PC-3 (cell line): ENCODE measurements around the gene CACHD1. TPM values are rescaled to one million over a fixed set of nuclear protein-coding genes. Genes with fewer than 3 reads are reported as not detected.

Source experiments
- ATAC-seq: fragments of 200-7000 bp; cut with Tn5 transposase; 2 replicates; pipeline ENCODE4 v1.9.1; 2020; ENCODE audit warnings: mild to moderate bottlenecking, moderate library complexity
- BruUV-seq: library from RNA; stranded (reverse); fragments of 400-500 nt; replicated peaks from 2 replicates; lab custom pipeline; 2021; lab: Mats Ljungman, UMichigan
- CTCF ChIA-PET: fragments of 300-600 bp; sonication (Branson Sonifier 250); formaldehyde crosslinking; loops from one replicate; lab custom pipeline; 2022; ENCODE audit warnings: antibody characterized with exemption; lab: Charles Lee
- POLR2A ChIA-PET: fragments of 300-600 bp; sonication (Branson Sonifier 250); formaldehyde crosslinking; loops from one replicate; lab custom pipeline; 2022; ENCODE audit warnings: antibody characterized with exemption; ENCODE audit not compliant: unreplicated experiment; lab: Charles Lee
- DNase-seq: peaks from one replicate; pipeline ENCODE4 v3.0.0-alpha.2; 2015
- H2AFZ ChIP-seq: fragments of 300-600 bp; sonication (generic); 2 replicates; pipeline ENCODE4 v1.6.0; 2016; ENCODE audit warnings: antibody characterized with exemption, low read length
- H3F3A ChIP-seq: fragments of 300-600 bp; sonication (generic); one replicate; pipeline ENCODE4 v1.6.0; 2017; ENCODE audit warnings: antibody characterized with exemption, low read length, control low read depth, mild to moderate bottlenecking; ENCODE audit not compliant: unreplicated experiment
- H3K27ac ChIP-seq: fragments of 300-600 bp; sonication (generic); 2 replicates; pipeline ENCODE4 v1.5.1; 2016; ENCODE audit warnings: mild to moderate bottlenecking, low read length
- H3K27me3 ChIP-seq: fragments of 300-600 bp; sonication (generic); 2 replicates; pipeline ENCODE4 v1.6.1; 2016; ENCODE audit warnings: low read length, mixed read lengths
- H3K36me3 ChIP-seq: fragments of 300-600 bp; sonication (generic); 2 replicates; pipeline ENCODE4 v1.6.1; 2016; ENCODE audit warnings: low read depth, mixed run types, low read length, mixed read lengths
- H3K4me1 ChIP-seq: fragments of 300-600 bp; sonication (generic); 2 replicates; pipeline ENCODE4 v1.5.1; 2016; ENCODE audit warnings: low read length; ENCODE audit not compliant: insufficient read depth
- H3K4me2 ChIP-seq: fragments of 300-600 bp; sonication (generic); 2 replicates; pipeline ENCODE4 v1.6.0; 2016; ENCODE audit warnings: low read length
- H3K4me3 ChIP-seq: fragments of 300-600 bp; sonication (generic); 2 replicates; pipeline ENCODE4 v1.5.1; 2016; ENCODE audit warnings: mild to moderate bottlenecking, low read length, mixed read lengths
- H3K79me2 ChIP-seq: fragments of 300-600 bp; sonication (generic); 2 replicates; pipeline ENCODE4 v1.6.1; 2017; ENCODE audit warnings: low read length, mixed read lengths
- H3K9ac ChIP-seq: fragments of 300-600 bp; sonication (generic); 2 replicates; pipeline ENCODE4 v1.6.0; 2016; ENCODE audit warnings: mild to moderate bottlenecking, low read length
- H3K9me2 ChIP-seq: fragments of 300-600 bp; sonication (generic); replicated peaks from 2 replicates; pipeline ENCODE4 v1.6.1; 2016; ENCODE audit warnings: mixed run types, low read length, mixed read lengths
- H3K9me3 ChIP-seq: fragments of 300-600 bp; sonication (generic); 2 replicates; pipeline ENCODE4 v1.6.1; 2016; ENCODE audit warnings: low read length, mixed read lengths
- H4K20me1 ChIP-seq: fragments of 300-600 bp; sonication (generic); 2 replicates; pipeline ENCODE4 v1.6.1; 2016; ENCODE audit warnings: low read length, mixed read lengths
- EZH2 ChIP-seq: fragments of 300-600 bp; sonication (generic); IDR thresholded peaks from one replicate; pipeline ENCODE4 v1.6.1; 2017; ENCODE audit warnings: antibody characterized with exemption, mild to moderate bottlenecking, low read length; ENCODE audit not compliant: unreplicated experiment
- EZH2phosphoT487 ChIP-seq: fragments of 300-600 bp; sonication (generic); IDR thresholded peaks from 2 replicates; pipeline ENCODE4 v1.6.1; 2018; ENCODE audit warnings: mild to moderate bottlenecking, antibody characterized with exemption, low read length, borderline replicate concordance
- intact Hi-C: fragments of 100-400 bp; cut with micrococcal nuclease; formaldehyde crosslinking; loops from 2 replicates; pipeline ENCODE4 v1.9.0; 2023
- total RNA-seq: library from RNA; depleted of rRNA; stranded (reverse); fragments of >200 nt; gene quantifications from 2 replicates; pipeline ENCODE4 v1.2.3, GENCODE V29; 2014
- TF ChIP-seq, protein P1 (sequence below): fragments of 300-600 bp; sonication (generic); conservative IDR thresholded peaks from 2 replicates; pipeline ENCODE4 v1.5.1; 2017; ENCODE audit warnings: antibody characterized with exemption, low read depth, mild to moderate bottlenecking, low read length

Gene CACHD1
- total RNA-seq, 1 experiment from 2014 or later = 6.6 TPM

DNA sequence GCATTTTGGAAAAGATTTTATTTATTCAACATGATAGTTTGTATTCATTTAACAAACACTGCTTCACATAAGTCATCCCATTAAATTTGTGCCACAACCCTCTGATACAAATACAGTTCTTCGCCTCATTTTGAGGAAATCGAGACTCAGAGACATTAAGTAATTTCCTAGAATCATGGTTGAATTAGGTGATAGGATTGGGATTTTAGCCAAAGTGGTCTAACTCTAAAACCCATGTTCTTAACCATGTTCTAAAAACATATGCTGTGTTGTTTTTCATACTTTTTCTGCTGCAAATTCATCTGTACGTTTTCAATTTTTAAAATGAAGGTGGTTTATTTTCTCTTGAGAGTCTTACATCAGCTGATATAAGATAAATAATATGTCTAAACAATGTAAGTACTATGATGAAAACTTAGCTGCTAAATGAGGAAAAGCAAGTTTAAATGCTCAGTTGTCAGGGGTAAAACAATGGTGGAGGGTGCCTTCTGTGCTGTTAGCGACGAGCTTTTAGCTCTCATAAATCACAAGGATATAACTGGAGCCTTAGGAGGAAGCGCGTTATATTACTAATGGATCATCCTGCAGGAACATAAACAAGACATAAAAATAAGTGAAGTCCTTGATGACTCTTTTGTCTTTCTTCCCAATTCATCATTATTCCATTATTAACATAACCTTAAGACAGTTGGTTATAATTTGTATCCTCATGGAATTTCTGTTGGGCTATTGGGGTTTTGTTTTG is 97.7 kb downstream of the CACHD1 start:
- POLR2A ChIA-PET = interaction anchor here (0.5 kb wide), 1 partner anchor 199 kb away, joined by 4 read pairs; no protein-coding TSS in a partner anchor
- TF ChIP-seq EZH2 = no peak
- no peak for TF ChIP-seq EZH2phosphoT487
- TF ChIP-seq, protein P1, sequence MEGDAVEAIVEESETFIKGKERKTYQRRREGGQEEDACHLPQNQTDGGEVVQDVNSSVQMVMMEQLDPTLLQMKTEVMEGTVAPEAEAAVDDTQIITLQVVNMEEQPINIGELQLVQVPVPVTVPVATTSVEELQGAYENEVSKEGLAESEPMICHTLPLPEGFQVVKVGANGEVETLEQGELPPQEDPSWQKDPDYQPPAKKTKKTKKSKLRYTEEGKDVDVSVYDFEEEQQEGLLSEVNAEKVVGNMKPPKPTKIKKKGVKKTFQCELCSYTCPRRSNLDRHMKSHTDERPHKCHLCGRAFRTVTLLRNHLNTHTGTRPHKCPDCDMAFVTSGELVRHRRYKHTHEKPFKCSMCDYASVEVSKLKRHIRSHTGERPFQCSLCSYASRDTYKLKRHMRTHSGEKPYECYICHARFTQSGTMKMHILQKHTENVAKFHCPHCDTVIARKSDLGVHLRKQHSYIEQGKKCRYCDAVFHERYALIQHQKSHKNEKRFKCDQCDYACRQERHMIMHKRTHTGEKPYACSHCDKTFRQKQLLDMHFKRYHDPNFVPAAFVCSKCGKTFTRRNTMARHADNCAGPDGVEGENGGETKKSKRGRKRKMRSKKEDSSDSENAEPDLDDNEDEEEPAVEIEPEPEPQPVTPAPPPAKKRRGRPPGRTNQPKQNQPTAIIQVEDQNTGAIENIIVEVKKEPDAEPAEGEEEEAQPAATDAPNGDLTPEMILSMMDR = no peak
- no TSS peak for BruUV-seq

DNA sequence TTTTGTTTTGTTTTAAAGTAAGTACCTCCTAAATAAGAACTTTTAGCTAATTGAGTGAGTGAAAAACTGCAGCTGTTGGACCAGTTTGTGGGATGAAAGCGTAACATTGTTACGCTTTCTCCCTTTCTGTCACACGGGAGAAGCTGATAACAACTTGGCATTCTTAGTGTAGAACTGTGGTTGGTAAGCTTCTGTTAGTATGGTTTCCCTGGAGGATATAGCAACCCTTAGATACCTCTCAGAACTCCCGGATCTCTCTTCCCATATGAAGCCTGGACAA is 98.2 kb downstream of the CACHD1 start:
- DNase-seq (no peak), ATAC-seq (no peak)
- H4K20me1 ChIP-seq = no peaks in the 10 kb centered on the region
- POLR2A ChIA-PET = interaction anchor here (0.5 kb wide), 1 partner anchor 199 kb away, joined by 4 read pairs; no protein-coding TSS in a partner anchor
- H2AFZ ChIP-seq = no peak overlapping the region
- no peaks in the 10 kb centered on the region for H3K79me2 ChIP-seq
- H3K27ac ChIP-seq = no peak overlapping the region
- H3K27me3 ChIP-seq = no peaks in the 10 kb centered on the region
- TF ChIP-seq EZH2 = no peak
- TF ChIP-seq, protein P1 = no peak
- no peak for TF ChIP-seq EZH2phosphoT487
- H3F3A ChIP-seq = no peaks in the 10 kb centered on the region
- H3K9me2 ChIP-seq = no peaks in the 10 kb centered on the region
- CTCF ChIA-PET = interaction anchor here (0.5 kb wide), 1 partner anchor 115 kb away, joined by 3 read pairs; no protein-coding TSS in a partner anchor
- no peaks in the 10 kb centered on the region for H3K9me3 ChIP-seq
- H3K4me1 ChIP-seq = no peaks in the 10 kb centered on the region
- BruUV-seq = no TSS peak
- no peaks in the 10 kb centered on the region for H3K36me3 ChIP-seq
- intact Hi-C loops = no loop called here
- no peak overlapping the region for H3K9ac ChIP-seq
- H3K4me2 ChIP-seq = no peak overlapping the region
- no peak overlapping the region for H3K4me3 ChIP-seq

More for the DNA sequence above, 97.7 kb downstream of the CACHD1 start:
- H3K79me2 ChIP-seq = no peaks in the 10 kb centered on the region
- H2AFZ ChIP-seq = no peak overlapping the region
- CTCF ChIA-PET = interaction anchor here (0.5 kb wide), 1 partner anchor 116 kb away, joined by 3 read pairs; no protein-coding TSS in a partner anchor
- H3K27ac ChIP-seq = no peak overlapping the region
- ATAC-seq (no peak), DNase-seq (no peak)
- no peaks in the 10 kb centered on the region for H4K20me1 ChIP-seq
- no peak overlapping the region for H3K9ac ChIP-seq
- no peaks in the 10 kb centered on the region for H3K36me3 ChIP-seq
- H3K4me3 ChIP-seq = no peak overlapping the region
- H3K9me2 ChIP-seq = no peaks in the 10 kb centered on the region
- H3K4me2 ChIP-seq = no peak overlapping the region
- H3K27me3 ChIP-seq = no peaks in the 10 kb centered on the region
- H3K9me3 ChIP-seq = no peaks in the 10 kb centered on the region
- intact Hi-C loops = no loop called here
- no peaks in the 10 kb centered on the region for H3F3A ChIP-seq
- no peaks in the 10 kb centered on the region for H3K4me1 ChIP-seq

DNA sequence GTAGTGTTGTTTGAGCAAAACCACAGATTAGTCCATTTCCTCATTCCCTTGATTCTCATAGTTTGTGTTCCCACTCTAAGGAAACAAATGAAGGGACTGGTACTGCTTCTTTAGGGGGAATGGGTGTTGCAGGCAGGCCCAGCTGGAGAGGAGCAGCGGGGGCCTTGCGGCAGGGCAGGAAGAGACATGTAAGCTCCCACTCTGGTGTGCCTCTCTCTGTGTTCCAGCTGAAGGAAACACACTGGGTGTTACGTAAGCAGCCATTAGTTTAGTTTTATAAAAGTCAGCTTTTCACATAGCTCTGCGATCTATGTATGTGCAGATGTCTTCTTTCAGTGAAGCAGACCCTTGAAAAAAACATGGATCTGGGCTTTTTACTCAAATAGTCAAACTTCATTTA is 99.5 kb downstream of the CACHD1 start:
- Histone ChIP-seq H3K4me3 (no peak overlapping the region), H4K20me1 (no peaks in the 10 kb centered on the region), H3K9me2 (no peaks in the 10 kb centered on the region), H3K79me2 (no peaks in the 10 kb centered on the region), H3K4me1 (no peaks in the 10 kb centered on the region), H2AFZ (no peak overlapping the region), H3K27ac (no peak overlapping the region), H3K27me3 (no peaks in the 10 kb centered on the region), H3K36me3 (no peaks in the 10 kb centered on the region), H3K9ac (no peak overlapping the region), H3K9me3 (no peaks in the 10 kb centered on the region), H3F3A (no peaks in the 10 kb centered on the region), H3K4me2 (no peak overlapping the region)
- no TSS peak for BruUV-seq
- CTCF ChIA-PET = no interaction called here
- intact Hi-C loops = no loop called here
- POLR2A ChIA-PET = interaction anchor here (0.6 kb wide), 1 partner anchor 286 kb away, joined by 3 read pairs; no protein-coding TSS in a partner anchor
- DNase-seq (no peak), ATAC-seq (no peak)
- TF ChIP-seq EZH2 (no peak), EZH2phosphoT487 (no peak)
- TF ChIP-seq, protein P1 = no peak
